ENCODE results near the gene ZNF536.

DNA sequence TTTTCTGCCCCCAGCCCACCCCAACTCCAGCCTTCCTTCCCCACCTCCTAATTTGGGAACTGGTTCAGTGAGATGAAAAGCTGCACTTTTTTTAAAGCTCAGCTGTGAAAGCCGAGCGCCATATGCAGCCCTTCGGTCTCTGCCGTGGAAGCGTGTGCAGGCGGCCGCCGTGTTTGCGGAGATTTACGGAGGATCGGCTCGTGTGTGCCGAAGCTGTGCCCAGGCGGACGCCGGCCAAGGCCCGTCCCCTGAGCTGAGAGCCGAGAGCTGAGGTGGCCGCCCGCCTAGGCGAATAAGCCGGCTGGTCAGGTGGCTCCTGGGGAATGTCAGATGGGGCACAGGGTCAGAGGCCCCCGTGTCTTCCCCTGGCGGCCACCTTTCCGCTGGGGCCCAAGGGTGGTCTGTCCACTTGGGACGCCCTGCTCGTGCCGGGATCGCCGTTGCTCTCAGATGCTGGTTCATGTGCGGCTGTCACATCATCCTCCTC lies 78.7 kb downstream of the ZNF536 start:
- no peak for TF ChIP-seq EZH2 (IDR thresholded peaks at IDR 0.05; ENCODE audit: low read length)
- TF ChIP-seq, protein P1, sequence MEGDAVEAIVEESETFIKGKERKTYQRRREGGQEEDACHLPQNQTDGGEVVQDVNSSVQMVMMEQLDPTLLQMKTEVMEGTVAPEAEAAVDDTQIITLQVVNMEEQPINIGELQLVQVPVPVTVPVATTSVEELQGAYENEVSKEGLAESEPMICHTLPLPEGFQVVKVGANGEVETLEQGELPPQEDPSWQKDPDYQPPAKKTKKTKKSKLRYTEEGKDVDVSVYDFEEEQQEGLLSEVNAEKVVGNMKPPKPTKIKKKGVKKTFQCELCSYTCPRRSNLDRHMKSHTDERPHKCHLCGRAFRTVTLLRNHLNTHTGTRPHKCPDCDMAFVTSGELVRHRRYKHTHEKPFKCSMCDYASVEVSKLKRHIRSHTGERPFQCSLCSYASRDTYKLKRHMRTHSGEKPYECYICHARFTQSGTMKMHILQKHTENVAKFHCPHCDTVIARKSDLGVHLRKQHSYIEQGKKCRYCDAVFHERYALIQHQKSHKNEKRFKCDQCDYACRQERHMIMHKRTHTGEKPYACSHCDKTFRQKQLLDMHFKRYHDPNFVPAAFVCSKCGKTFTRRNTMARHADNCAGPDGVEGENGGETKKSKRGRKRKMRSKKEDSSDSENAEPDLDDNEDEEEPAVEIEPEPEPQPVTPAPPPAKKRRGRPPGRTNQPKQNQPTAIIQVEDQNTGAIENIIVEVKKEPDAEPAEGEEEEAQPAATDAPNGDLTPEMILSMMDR (optimal IDR thresholded peaks at IDR 0.05 in 1 of 3, IDR thresholded peaks at IDR 0.05 in 1 of 3, conservative IDR thresholded peaks at IDR 0.05 in 1 of 3; ENCODE audit: extremely low read depth in 1 of 3, insufficient read depth in 2 of 3, low read length in 3 of 3): no peak

Data from keratinocyte (primary cell).